CD4-positive, alpha-beta T cell treated with Interleukin-17A for 1 hour (primary cell): ENCODE results near the gene KATNB1.

Source experiments
- DNase-seq: peaks from one replicate; pipeline ENCODE4 v3.0.0-alpha.2; 2020

Gene KATNB1

GRCh38 chr16:57798953-57799599 lies 63.5 kb downstream of the KATNB1 start:
- no peak for DNase-seq

DNA sequence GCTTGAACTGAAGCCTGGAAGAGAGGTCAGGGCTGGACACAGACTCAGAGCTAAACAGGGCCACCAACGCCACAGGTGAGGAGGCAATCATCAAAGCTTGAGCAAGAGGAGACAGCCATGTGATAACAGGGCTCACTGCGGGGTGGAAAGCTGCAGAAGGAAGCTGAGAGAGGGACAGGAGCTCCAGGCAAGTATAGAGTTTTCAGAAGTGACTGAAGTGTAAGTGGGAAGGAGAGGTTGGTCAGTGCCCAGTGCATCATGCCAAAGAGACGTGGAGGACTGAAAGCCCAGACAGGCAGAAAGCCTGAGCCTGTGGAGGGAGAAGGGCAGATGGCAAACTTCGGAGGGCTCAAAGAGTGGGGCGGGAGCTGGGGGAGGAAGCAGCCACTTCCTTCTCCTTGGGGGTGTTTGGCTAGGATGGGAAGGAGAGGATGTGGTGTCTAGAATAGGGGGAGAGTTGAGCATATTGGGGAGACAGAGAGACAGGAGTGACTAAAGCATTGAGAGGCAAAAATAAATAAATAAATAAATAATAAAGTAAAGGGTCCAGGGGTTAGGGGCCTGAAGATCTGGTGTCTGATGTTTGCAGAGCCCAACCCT lies 64.1 kb downstream of the KATNB1 start:
- no peak for DNase-seq

- no peak for DNase-seq
Measured at GRCh38 chr16:57800200-57801097, 64.9 kb downstream of the KATNB1 start.

- no peak for DNase-seq
Measured at GRCh38 chr16:57801098-57801808, 65.7 kb downstream of the KATNB1 start.

DNA sequence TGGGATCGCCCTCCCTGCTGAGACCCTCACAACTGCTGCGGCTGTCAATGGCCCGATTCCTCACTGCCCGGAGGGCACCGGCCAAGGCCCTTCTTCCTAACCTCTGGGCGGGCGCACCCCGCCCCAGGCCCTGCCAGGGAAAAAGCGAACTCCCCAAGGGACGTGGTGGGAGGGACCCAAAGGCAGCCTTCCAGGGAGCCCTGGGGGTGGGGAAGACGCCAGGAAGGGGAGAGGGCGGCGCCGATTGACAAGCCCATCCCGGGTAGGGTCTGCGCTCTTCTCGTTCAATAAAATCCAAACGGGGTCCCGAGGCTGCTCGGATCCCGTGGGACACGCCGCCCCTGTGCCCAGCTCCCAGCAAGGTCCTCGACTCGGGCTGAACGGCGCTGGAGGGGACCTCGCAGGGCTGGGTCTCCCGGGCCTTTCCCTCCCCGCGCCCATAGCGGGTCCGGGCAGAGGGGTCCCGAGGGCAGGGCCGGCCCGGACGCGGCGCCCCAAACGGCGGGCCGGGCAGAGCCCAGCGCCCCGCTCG lies 66.3 kb downstream of the KATNB1 start:
- no peak for DNase-seq

GRCh38 chr16:57802341-57803133 lies 67.0 kb downstream of the KATNB1 start, which contains the start of gene KIFC3:
Gene KIFC3 (minus strand): TSS chr16:57802491. CDS start chr16:57798243, 4,248 bp downstream.
- peak; percentile 77 for DNase-seq

GRCh38 chr16:57803134-57803990 lies 67.8 kb downstream of the KATNB1 start:
- no peak for DNase-seq

- no peak for DNase-seq
Measured at GRCh38 chr16:57804111-57804837, 68.7 kb downstream of the KATNB1 start.

DNA sequence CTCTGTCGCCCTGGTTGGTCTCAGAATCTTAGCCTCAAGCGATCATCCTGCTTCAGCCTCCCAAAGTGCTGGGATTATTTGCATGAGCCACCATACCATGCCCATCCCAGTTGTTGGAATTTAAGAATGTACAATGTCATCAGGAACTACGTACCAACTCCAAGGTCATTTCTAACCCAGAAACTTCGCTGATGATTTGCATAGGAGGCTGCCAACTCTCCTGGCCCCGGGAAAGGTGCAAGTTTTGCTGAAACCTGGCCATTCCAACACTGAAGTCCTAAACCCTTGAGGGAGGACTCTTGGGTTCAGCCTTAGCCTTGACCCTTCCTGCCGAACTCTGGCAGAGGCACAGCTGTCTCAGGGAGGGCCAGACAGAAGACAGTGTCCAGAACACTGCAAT lies 69.6 kb downstream of the KATNB1 start:
- DNase-seq: no peak
